Activated CD8-positive, alpha-beta memory T cell treated with anti-CD3 and anti-CD28 coated beads, Interleukin-2, amount 50 U/mL, for 24 hours (primary cell): Measurements from ENCODE around the gene INHBA.

Experiments used
- DNase-seq: peaks from one replicate; pipeline ENCODE4 v3.0.0-alpha.2; 2020; ENCODE audit errors: extremely low read depth

INHBA gene

GRCh38 chr7:41688906-41689305 lies 14.0 kb downstream of the INHBA start:
- DNase-seq, result no peak

- no peak for DNase-seq
Measured at GRCh38 chr7:41688012-41688625, 14.8 kb downstream of the INHBA start.

- DNase-seq, result no peak
Measured at GRCh38 chr7:41685684-41686083, 17.2 kb downstream of the INHBA start.

GRCh38 chr7:41682422-41682821 lies 20.5 kb downstream of the INHBA start:
- DNase-seq, result no peak

- no peak for DNase-seq
Measured at GRCh38 chr7:41679566-41679965, 23.3 kb downstream of the INHBA start.

GRCh38 chr7:41674505-41675023 lies 28.3 kb downstream of the INHBA start:
- no peak for DNase-seq

GRCh38 chr7:41661596-41661995 lies 41.3 kb downstream of the INHBA start:
- DNase-seq, result no peak

GRCh38 chr7:41659539-41659938 lies 43.4 kb downstream of the INHBA start:
- no peak for DNase-seq

GRCh38 chr7:41656366-41656765 lies 46.5 kb downstream of the INHBA start:
- DNase-seq, result no peak

- DNase-seq, result no peak
Measured at GRCh38 chr7:41655426-41655825, 47.5 kb downstream of the INHBA start.

GRCh38 chr7:41652267-41652666 lies 50.6 kb downstream of the INHBA start:
- DNase-seq, result no peak

GRCh38 chr7:41648501-41648900 lies 54.4 kb downstream of the INHBA start:
- no peak for DNase-seq

GRCh38 chr7:41643616-41644015 lies 59.3 kb downstream of the INHBA start:
- no peak for DNase-seq

GRCh38 chr7:41641665-41642014 lies 61.2 kb downstream of the INHBA start:
- no peak for DNase-seq

- no peak for DNase-seq
Measured at GRCh38 chr7:41641011-41641664, 61.8 kb downstream of the INHBA start.

GRCh38 chr7:41640487-41640886 lies 62.4 kb downstream of the INHBA start:
- DNase-seq, result no peak

GRCh38 chr7:41637049-41637448 lies 65.8 kb downstream of the INHBA start:
- no peak for DNase-seq
